Left renal pelvis (tissue), 4 donors: ENCODE measurements around the gene EXO1. TPM values are rescaled to one million over a fixed set of nuclear protein-coding genes. Genes with fewer than 3 reads are reported as not detected.

Experiments
- polyA plus RNA-seq, 4 donors: library from polyadenylated mRNA; unstranded; fragments of 120-200 nt; gene quantifications; one replicate each; pipeline ENCODE4 v1.2.1, GENCODE V29; 2013; ENCODE audit not compliant: insufficient read length in 4 of 4

The EXO1 gene
- polyA plus RNA-seq, 4 donors: 11.2 to 13.5 (median 12.7) TPM

Other genes with a start within 250 kb of the EXO1 start
- 10 to 100 TPM; 22.8 to 28.1 (median 24.8) TPM for gene CHML, start 207.8 kb upstream of the EXO1 start, polyA plus RNA-seq
- 10 to 100 TPM; 21.1 to 50.5 (median 47.0) TPM for gene OPN3, start 207.8 kb upstream of the EXO1 start, polyA plus RNA-seq
- under 1 TPM; 0.23 to 0.42 (median 0.33) TPM for gene WDR64, start 195.9 kb upstream of the EXO1 start, polyA plus RNA-seq
- not detected for gene BECN2, start 109.6 kb downstream of the EXO1 start, polyA plus RNA-seq
- 1 to 10 TPM in 3 of 4 donors, under 1 TPM in 1; 0.70 to 3.4 (median 1.3) TPM for gene MAP1LC3C, start 150.9 kb downstream of the EXO1 start, polyA plus RNA-seq